Measurements from ENCODE around the gene TIMM50.

GRCh38 chr19:39474139-39474620 lies 6.5 kb upstream of the TIMM50 start:
- TF ChIP-seq CTCF (IDR thresholded peaks at IDR 0.05) (peak; percentile 58 to 61 (median 59)), POLR2A (IDR thresholded peaks at IDR 0.05) (no peak)
